HepG2 (cell line): Measurements from ENCODE around the gene PANK1. TPM values are rescaled to one million over a fixed set of nuclear protein-coding genes. Genes with fewer than 3 reads are reported as not detected.
A peak's percentile ranks its signal among the peaks of the same experiment; 100 is the strongest.

ENCODE experiments used
- CBFB ChIP-seq: sonication (generic); formaldehyde crosslinking; IDR thresholded peaks from 2 replicates; pipeline ENCODE4 v1.4.0; 2020; ENCODE audit warnings: missing genetic modification reagents
- MED1 ChIP-seq: sonication (generic); formaldehyde crosslinking; IDR thresholded peaks from 2 replicates; pipeline ENCODE4 v1.4.0; 2020; ENCODE audit warnings: missing genetic modification reagents
- RAD21 ChIP-seq: fragments of 450-650 bp; formaldehyde crosslinking; IDR thresholded peaks from 2 replicates; pipeline ENCODE4 v1.5.0; 2020; ENCODE audit warnings: mild to moderate bottlenecking
- RAD51 ChIP-seq: fragments of 450-650 bp; IDR thresholded peaks from 2 replicates; pipeline ENCODE4 v1.6.1; 2016; ENCODE audit warnings: borderline replicate concordance
- TEAD3 ChIP-seq: optimal IDR thresholded peaks from 2 replicates; pipeline ENCODE3; 2016; ENCODE audit warnings: borderline replicate concordance
- ZBTB3 ChIP-seq: sonication (generic); formaldehyde crosslinking; IDR thresholded peaks from 2 replicates; pipeline ENCODE4 v1.4.0; 2020; ENCODE audit warnings: low read depth, mild to moderate bottlenecking, moderate library complexity, missing genetic modification reagents, borderline replicate concordance
- ZBTB38 ChIP-seq: sonication (generic); formaldehyde crosslinking; IDR thresholded peaks from 2 replicates; pipeline ENCODE4 v1.5.1; 2020; ENCODE audit warnings: mild to moderate bottlenecking, missing genetic modification reagents
- ZNF143 ChIP-seq: sonication (generic); formaldehyde crosslinking; IDR thresholded peaks from 2 replicates; pipeline ENCODE4 v1.4.0; 2020; ENCODE audit warnings: missing genetic modification reagents
- ZNF326 ChIP-seq: sonication (generic); formaldehyde crosslinking; IDR thresholded peaks from 2 replicates; pipeline ENCODE4 v1.4.0; 2020; ENCODE audit warnings: missing genetic modification reagents, borderline replicate concordance
- ZNF34 ChIP-seq: sonication (generic); formaldehyde crosslinking; IDR thresholded peaks from 2 replicates; pipeline ENCODE4 v1.4.0; 2020; ENCODE audit warnings: mild to moderate bottlenecking, missing genetic modification reagents, borderline replicate concordance
- ZNF75D ChIP-seq: sonication (generic); formaldehyde crosslinking; IDR thresholded peaks from 2 replicates; pipeline ENCODE4 v1.8.1; 2023; ENCODE audit warnings: missing genetic modification reagents, mild to moderate bottlenecking, borderline replicate concordance
- ZNF772 ChIP-seq: sonication (generic); formaldehyde crosslinking; IDR thresholded peaks from 2 replicates; pipeline ENCODE4 v1.5.0; 2020; ENCODE audit warnings: mild to moderate bottlenecking, missing genetic modification reagents
- ZNF777 ChIP-seq: sonication (generic); formaldehyde crosslinking; IDR thresholded peaks from 2 replicates; pipeline ENCODE4 v1.4.0; 2020; ENCODE audit warnings: missing genetic modification reagents
- ZSCAN29 ChIP-seq: sonication (generic); formaldehyde crosslinking; conservative IDR thresholded peaks from 2 replicates; pipeline ENCODE4 v1.4.0; 2020; ENCODE audit warnings: mild to moderate bottlenecking, missing genetic modification reagents
- ZSCAN31 ChIP-seq: sonication (generic); formaldehyde crosslinking; IDR thresholded peaks from 2 replicates; pipeline ENCODE4 v1.5.0; 2020; ENCODE audit warnings: low read depth, mild to moderate bottlenecking, missing genetic modification reagents
- polyA plus RNA-seq, 8 experiments: library from polyadenylated mRNA; depleted of rRNA in 3 of 8; stranded (reverse) in 7 of 8; unstranded in 1 of 8; fragments of >200 nt; fragmentation: Illumina TruSeq in 4 of 8; extraction: Trizol in 4 of 8; gene quantifications; 2 replicates each; pipeline versions ENCODE4 v1.2.1 to v1.2.3, GENCODE V29; 2011 to 2016; ENCODE audit warnings: low read depth in 4 of 8, missing spikeins in 1 of 8, mixed read lengths in 1 of 8; ENCODE audit not compliant: insufficient read depth in 1 of 8
- total RNA-seq, 5 experiments: library from RNA; depleted of rRNA; stranded (reverse); fragments of >200 nt; fragmentation: Illumina TruSeq; extraction: Trizol; gene quantifications; 2 replicates each; pipeline ENCODE4 v1.2.3, GENCODE V29; 2016; ENCODE audit warnings: low read depth in 1 of 5
- TF ChIP-seq, protein P1 (sequence below): sonication (generic); formaldehyde crosslinking; IDR thresholded peaks from 2 replicates; pipeline ENCODE4 v1.4.0; 2020; ENCODE audit warnings: missing genetic modification reagents; ENCODE audit errors: not compliant biosample characterization
- TF ChIP-seq, protein P2 (sequence below): sonication (generic); formaldehyde crosslinking; IDR thresholded peaks from 2 replicates; pipeline ENCODE4 v1.4.0; 2020; ENCODE audit warnings: missing genetic modification reagents, borderline replicate concordance
- TF ChIP-seq, protein P3 (sequence below): sonication (generic); formaldehyde crosslinking; IDR thresholded peaks from 2 replicates; pipeline ENCODE4 v1.4.0; 2020; ENCODE audit warnings: missing genetic modification reagents
- TF ChIP-seq, protein P4 (sequence below): sonication (generic); formaldehyde crosslinking; IDR thresholded peaks from 2 replicates; pipeline ENCODE4 v1.5.0; 2020; ENCODE audit warnings: missing genetic modification reagents
- TF ChIP-seq, protein P5 (sequence below): IDR thresholded peaks from 2 replicates; pipeline ENCODE4 v1.6.1; 2018; ENCODE audit warnings: missing genetic modification reagents
- TF ChIP-seq, protein P6 (sequence below): sonication (generic); formaldehyde crosslinking; IDR thresholded peaks from 2 replicates; pipeline ENCODE4 v1.4.0; 2020; ENCODE audit warnings: missing genetic modification reagents

Gene PANK1
- total and polyA plus RNA-seq, 2 of the 13 experiments (the other 11 are each of a cell fraction or from before 2014, with no cell fraction given): 18.2 to 33.3 TPM

DNA sequence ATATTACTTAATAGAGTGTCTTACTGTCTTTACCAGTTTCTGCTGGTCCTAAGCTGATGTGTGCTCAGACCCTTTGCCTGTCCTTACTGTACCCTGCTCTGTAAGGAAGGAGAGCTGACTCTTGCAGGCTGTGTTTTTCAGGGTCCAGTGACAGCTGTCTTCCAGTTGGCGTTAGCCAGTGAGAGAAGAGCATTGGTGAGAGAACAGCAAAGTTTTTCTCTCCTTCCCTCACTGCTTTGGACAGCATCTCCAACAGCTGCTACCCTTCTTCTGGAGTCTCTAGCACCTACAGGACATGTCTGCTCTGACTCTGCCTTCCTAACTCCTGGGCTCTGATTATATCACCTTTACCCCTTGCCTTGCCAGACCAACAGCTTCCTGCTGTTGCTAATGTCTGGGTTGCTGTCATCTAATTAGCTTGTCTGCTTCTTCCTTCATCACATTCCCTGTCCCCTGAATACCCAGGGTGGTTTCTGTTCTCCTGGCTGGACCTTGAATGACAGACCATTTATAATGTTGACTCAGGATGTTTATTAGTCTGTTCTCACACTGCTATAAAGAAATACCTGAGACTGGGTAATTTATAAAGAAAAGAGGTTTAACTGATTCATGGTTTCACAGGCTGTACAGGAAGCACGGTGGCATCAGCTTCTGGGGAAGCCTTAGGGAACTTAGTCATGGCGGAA lies 23.5 kb upstream of the PANK1 start (continued):
- TF ChIP-seq ZBTB3: no peak
- TF ChIP-seq, protein P1, sequence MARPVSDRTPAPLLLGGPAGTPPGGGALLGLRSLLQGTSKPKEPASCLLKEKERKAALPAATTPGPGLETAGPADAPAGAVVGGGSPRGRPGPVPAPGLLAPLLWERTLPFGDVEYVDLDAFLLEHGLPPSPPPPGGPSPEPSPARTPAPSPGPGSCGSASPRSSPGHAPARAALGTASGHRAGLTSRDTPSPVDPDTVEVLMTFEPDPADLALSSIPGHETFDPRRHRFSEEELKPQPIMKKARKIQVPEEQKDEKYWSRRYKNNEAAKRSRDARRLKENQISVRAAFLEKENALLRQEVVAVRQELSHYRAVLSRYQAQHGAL: no peak
- TF ChIP-seq ZNF326 (CRISPR knock-in tag): no peak
- TF ChIP-seq, protein P2, sequence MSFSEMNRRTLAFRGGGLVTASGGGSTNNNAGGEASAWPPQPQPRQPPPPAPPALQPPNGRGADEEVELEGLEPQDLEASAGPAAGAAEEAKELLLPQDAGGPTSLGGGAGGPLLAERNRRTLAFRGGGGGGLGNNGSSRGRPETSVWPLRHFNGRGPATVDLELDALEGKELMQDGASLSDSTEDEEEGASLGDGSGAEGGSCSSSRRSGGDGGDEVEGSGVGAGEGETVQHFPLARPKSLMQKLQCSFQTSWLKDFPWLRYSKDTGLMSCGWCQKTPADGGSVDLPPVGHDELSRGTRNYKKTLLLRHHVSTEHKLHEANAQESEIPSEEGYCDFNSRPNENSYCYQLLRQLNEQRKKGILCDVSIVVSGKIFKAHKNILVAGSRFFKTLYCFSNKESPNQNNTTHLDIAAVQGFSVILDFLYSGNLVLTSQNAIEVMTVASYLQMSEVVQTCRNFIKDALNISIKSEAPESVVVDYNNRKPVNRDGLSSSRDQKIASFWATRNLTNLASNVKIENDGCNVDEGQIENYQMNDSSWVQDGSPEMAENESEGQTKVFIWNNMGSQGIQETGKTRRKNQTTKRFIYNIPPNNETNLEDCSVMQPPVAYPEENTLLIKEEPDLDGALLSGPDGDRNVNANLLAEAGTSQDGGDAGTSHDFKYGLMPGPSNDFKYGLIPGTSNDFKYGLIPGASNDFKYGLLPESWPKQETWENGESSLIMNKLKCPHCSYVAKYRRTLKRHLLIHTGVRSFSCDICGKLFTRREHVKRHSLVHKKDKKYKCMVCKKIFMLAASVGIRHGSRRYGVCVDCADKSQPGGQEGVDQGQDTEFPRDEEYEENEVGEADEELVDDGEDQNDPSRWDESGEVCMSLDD (CRISPR knock-in tag): no peak
- TF ChIP-seq RAD51: no peak
- TF ChIP-seq, protein P3, sequence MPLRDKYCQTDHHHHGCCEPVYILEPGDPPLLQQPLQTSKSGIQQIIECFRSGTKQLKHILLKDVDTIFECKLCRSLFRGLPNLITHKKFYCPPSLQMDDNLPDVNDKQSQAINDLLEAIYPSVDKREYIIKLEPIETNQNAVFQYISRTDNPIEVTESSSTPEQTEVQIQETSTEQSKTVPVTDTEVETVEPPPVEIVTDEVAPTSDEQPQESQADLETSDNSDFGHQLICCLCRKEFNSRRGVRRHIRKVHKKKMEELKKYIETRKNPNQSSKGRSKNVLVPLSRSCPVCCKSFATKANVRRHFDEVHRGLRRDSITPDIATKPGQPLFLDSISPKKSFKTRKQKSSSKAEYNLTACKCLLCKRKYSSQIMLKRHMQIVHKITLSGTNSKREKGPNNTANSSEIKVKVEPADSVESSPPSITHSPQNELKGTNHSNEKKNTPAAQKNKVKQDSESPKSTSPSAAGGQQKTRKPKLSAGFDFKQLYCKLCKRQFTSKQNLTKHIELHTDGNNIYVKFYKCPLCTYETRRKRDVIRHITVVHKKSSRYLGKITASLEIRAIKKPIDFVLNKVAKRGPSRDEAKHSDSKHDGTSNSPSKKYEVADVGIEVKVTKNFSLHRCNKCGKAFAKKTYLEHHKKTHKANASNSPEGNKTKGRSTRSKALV: no peak
- no peak for TF ChIP-seq ZNF34 (CRISPR knock-in tag)
- peak; percentile 24; the same call in 1 of the 2 replicates for TF ChIP-seq MED1 (CRISPR knock-in tag)
- TF ChIP-seq ZNF777 (CRISPR knock-in tag): no peak
- no peak for TF ChIP-seq RAD21 (CRISPR knock-in tag)
- TF ChIP-seq, protein P4, sequence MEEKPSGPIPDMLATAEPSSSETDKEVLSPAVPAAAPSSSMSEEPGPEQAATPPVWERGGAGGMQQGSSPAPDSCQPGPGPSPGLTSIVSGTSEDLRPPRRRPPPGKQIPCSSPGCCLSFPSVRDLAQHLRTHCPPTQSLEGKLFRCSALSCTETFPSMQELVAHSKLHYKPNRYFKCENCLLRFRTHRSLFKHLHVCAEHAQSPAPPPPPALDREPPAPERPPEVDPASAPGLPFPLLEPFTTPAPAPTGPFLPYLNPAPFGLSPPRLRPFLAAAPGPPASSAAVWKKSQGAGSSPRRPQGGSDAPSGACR (CRISPR knock-in tag): 0 out of 2 replicates have a peak, but pooled peaks have one; percentile 36
- TF ChIP-seq CBFB (CRISPR knock-in tag): no peak
- no peak for TF ChIP-seq ZSCAN31
- TF ChIP-seq TEAD3 (CRISPR knock-in tag): peak; percentile 51
- no peak for TF ChIP-seq ZNF143 (CRISPR knock-in tag)
- no peak for TF ChIP-seq ZNF772 (CRISPR knock-in tag)
- TF ChIP-seq ZBTB38 (CRISPR knock-in tag): no peak
- TF ChIP-seq, protein P5, sequence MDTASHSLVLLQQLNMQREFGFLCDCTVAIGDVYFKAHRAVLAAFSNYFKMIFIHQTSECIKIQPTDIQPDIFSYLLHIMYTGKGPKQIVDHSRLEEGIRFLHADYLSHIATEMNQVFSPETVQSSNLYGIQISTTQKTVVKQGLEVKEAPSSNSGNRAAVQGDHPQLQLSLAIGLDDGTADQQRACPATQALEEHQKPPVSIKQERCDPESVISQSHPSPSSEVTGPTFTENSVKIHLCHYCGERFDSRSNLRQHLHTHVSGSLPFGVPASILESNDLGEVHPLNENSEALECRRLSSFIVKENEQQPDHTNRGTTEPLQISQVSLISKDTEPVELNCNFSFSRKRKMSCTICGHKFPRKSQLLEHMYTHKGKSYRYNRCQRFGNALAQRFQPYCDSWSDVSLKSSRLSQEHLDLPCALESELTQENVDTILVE (CRISPR knock-in tag): no peak
- no peak for TF ChIP-seq ZSCAN29 (CRISPR knock-in tag)
- TF ChIP-seq, protein P6, sequence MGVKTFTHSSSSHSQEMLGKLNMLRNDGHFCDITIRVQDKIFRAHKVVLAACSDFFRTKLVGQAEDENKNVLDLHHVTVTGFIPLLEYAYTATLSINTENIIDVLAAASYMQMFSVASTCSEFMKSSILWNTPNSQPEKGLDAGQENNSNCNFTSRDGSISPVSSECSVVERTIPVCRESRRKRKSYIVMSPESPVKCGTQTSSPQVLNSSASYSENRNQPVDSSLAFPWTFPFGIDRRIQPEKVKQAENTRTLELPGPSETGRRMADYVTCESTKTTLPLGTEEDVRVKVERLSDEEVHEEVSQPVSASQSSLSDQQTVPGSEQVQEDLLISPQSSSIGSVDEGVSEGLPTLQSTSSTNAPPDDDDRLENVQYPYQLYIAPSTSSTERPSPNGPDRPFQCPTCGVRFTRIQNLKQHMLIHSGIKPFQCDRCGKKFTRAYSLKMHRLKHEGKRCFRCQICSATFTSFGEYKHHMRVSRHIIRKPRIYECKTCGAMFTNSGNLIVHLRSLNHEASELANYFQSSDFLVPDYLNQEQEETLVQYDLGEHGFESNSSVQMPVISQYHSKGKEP (CRISPR knock-in tag): no peak
- TF ChIP-seq ZNF75D (CRISPR knock-in tag): no peak
